GM23338 (cell line): ENCODE data around the gene NFIA. TPM values are rescaled to one million over a fixed set of nuclear protein-coding genes. Genes with fewer than 3 reads are reported as not detected.

ENCODE experiments used
- ATAC-seq: fragments of 200-7000 bp; cut with Tn5 transposase; 3 replicates; pipeline ENCODE4 v1.9.1; 2020
- DNase-seq: peaks from one replicate; pipeline ENCODE4 v3.0.0-alpha.2; 2015; ENCODE audit warnings: low spot score
- H2AFZ ChIP-seq: fragments of 200-600 bp; sonication (generic); 2 replicates; pipeline ENCODE4 v1.8.0; 2016; ENCODE audit warnings: antibody characterized with exemption, mild to moderate bottlenecking, moderate library complexity
- H3F3A ChIP-seq: fragments of 200-600 bp; sonication (generic); replicated peaks from 2 replicates; pipeline ENCODE4 v1.8.0; 2017; ENCODE audit warnings: antibody characterized with exemption, mixed run types, low read depth
- H3K27ac ChIP-seq: fragments of 200-600 bp; sonication (generic); 2 replicates; pipeline ENCODE4 v1.6.1; 2016; ENCODE audit warnings: low read depth
- H3K27me3 ChIP-seq: fragments of 200-600 bp; sonication (generic); 2 replicates; pipeline ENCODE4 v1.8.0; 2016; ENCODE audit warnings: mild to moderate bottlenecking, mixed run types, moderate library complexity; ENCODE audit not compliant: insufficient read depth
- H3K36me3 ChIP-seq: fragments of 200-600 bp; sonication (generic); 2 replicates; pipeline ENCODE4 v1.8.0; 2016; ENCODE audit warnings: mild to moderate bottlenecking; ENCODE audit not compliant: insufficient read depth
- H3K4me1 ChIP-seq: fragments of 200-600 bp; sonication (generic); 2 replicates; pipeline ENCODE4 v1.8.0; 2016; ENCODE audit warnings: mild to moderate bottlenecking, moderate library complexity; ENCODE audit not compliant: insufficient read depth
- H3K4me2 ChIP-seq: fragments of 200-600 bp; sonication (generic); 2 replicates; pipeline ENCODE4 v1.7.1; 2017; ENCODE audit warnings: mixed run types
- H3K4me3 ChIP-seq: fragments of 200-600 bp; sonication (generic); 2 replicates; pipeline ENCODE4 v1.6.1; 2016; ENCODE audit warnings: mixed run types
- H3K79me2 ChIP-seq: fragments of 200-600 bp; sonication (generic); replicated peaks from 2 replicates; pipeline ENCODE4 v1.8.0; 2017; ENCODE audit warnings: mild to moderate bottlenecking; ENCODE audit not compliant: insufficient read depth
- H3K9me2 ChIP-seq: fragments of 200-600 bp; sonication (generic); 2 replicates; pipeline ENCODE4 v1.8.0; 2017; ENCODE audit not compliant: insufficient read depth
- H4K20me1 ChIP-seq: fragments of 200-600 bp; sonication (generic); replicated peaks from 2 replicates; pipeline ENCODE4 v1.8.0; 2017; ENCODE audit warnings: mild to moderate bottlenecking; ENCODE audit not compliant: insufficient read depth
- H3K27ac Mint-ChIP-seq: 2 replicates; pipeline ENCODE4 v1.8.0; 2020; ENCODE audit warnings: inconsistent platforms, mild to moderate bottlenecking, moderate library complexity, mixed read lengths
- H3K27me3 Mint-ChIP-seq: 3 replicates; pipeline ENCODE4 v1.8.0; 2022; ENCODE audit warnings: low read depth, mild to moderate bottlenecking, moderate library complexity, mixed read lengths, inconsistent platforms; ENCODE audit not compliant: insufficient read depth, poor library complexity
- H3K36me3 Mint-ChIP-seq: 3 replicates; pipeline ENCODE4 v1.8.0; 2021; ENCODE audit warnings: low read depth, mild to moderate bottlenecking, inconsistent platforms, moderate library complexity, mixed read lengths
- H3K4me1 Mint-ChIP-seq: 3 replicates; pipeline ENCODE4 v1.8.0; 2020; ENCODE audit warnings: mild to moderate bottlenecking, inconsistent platforms, mixed read lengths
- H3K4me3 Mint-ChIP-seq: 3 replicates; pipeline ENCODE4 v1.8.0; 2021; ENCODE audit warnings: moderate library complexity, mild to moderate bottlenecking, inconsistent platforms, mixed read lengths
- H3K9me3 Mint-ChIP-seq: 3 replicates; pipeline ENCODE4 v1.8.0; 2020; ENCODE audit warnings: moderate library complexity, mild to moderate bottlenecking, inconsistent platforms, mixed read lengths
- CREB1 ChIP-seq: fragments of 250-450 bp; sonication (Bioruptor Pico); IDR thresholded peaks from 2 replicates; pipeline ENCODE4 v1.5.0; 2020; ENCODE audit warnings: low read depth, mild to moderate bottlenecking, moderate library complexity
- CTCF ChIP-seq, 2 experiments: fragments of 200-600 bp in 1 of 2; sonication (generic) in 1 of 2; conservative IDR thresholded peaks; 2 replicates each; pipeline versions ENCODE4 v1.5.1 to v1.6.1; 2016 to 2017; ENCODE audit warnings: antibody characterized with exemption in 2 of 2, low read depth in 2 of 2, mild to moderate bottlenecking in 2 of 2, moderate library complexity in 1 of 2
- EZH2 ChIP-seq: fragments of 200-600 bp; sonication (generic); IDR thresholded peaks from one replicate; pipeline ENCODE4 v1.8.0; 2017; ENCODE audit warnings: antibody characterized with exemption, mild to moderate bottlenecking, low read depth; ENCODE audit not compliant: unreplicated experiment
- EZH2phosphoT487 ChIP-seq: fragments of 200-600 bp; sonication (generic); IDR thresholded peaks from one replicate; pipeline ENCODE4 v1.8.1; 2018; ENCODE audit warnings: antibody characterized with exemption; ENCODE audit not compliant: unreplicated experiment
- JUNB ChIP-seq: IDR thresholded peaks from one replicate; pipeline ENCODE4 v1.6.1; 2016; ENCODE audit warnings: antibody characterized with exemption; ENCODE audit not compliant: unreplicated experiment
- NANOG ChIP-seq: IDR thresholded peaks from 2 replicates; pipeline ENCODE4 v1.6.1; 2016; ENCODE audit warnings: antibody characterized with exemption, borderline replicate concordance
- POLR2AphosphoS5 ChIP-seq: IDR thresholded peaks from 2 replicates; pipeline ENCODE4 v1.6.1; 2016; ENCODE audit warnings: antibody characterized with exemption, low read depth
- STAT1 ChIP-seq: IDR thresholded peaks from one replicate; pipeline ENCODE4 v1.6.1; 2016; ENCODE audit warnings: antibody characterized with exemption; ENCODE audit not compliant: unreplicated experiment
- ZNF114 ChIP-seq: fragments of 250-450 bp; sonication (Bioruptor Pico); IDR thresholded peaks from 2 replicates; pipeline ENCODE4 v1.5.0; 2020; ENCODE audit warnings: mild to moderate bottlenecking, moderate library complexity
- ZNF331 ChIP-seq: fragments of 250-450 bp; sonication (Bioruptor Pico); IDR thresholded peaks from 2 replicates; pipeline ENCODE4 v1.5.0; 2020; ENCODE audit warnings: low read depth, mild to moderate bottlenecking, moderate library complexity
- polyA plus RNA-seq: library from polyadenylated mRNA; unstranded; fragments of >200 nt; fragmentation: Nextera tagmentation; extraction: Ambion mirVana; gene quantifications from 2 replicates; pipeline ENCODE4 v1.2.1, GENCODE V29; 2016
- total RNA-seq: library from RNA; depleted of rRNA; stranded (reverse); fragments of >200 nt; shearing (Covaris generic); gene quantifications from 2 replicates; pipeline ENCODE4 v1.2.3, GENCODE V29; 2014
- TF ChIP-seq, protein P1 (sequence below): IDR thresholded peaks from one replicate; pipeline ENCODE4 v1.6.1; 2018; ENCODE audit warnings: antibody characterized with exemption; ENCODE audit not compliant: unreplicated experiment
- TF ChIP-seq, protein P2 (sequence below): IDR thresholded peaks from 2 replicates; pipeline ENCODE4 v1.6.1; 2016; ENCODE audit warnings: antibody characterized with exemption
- TF ChIP-seq, protein P3 (sequence below): fragments of 250-450 bp; sonication (Bioruptor Pico); IDR thresholded peaks from 2 replicates; pipeline ENCODE4 v1.5.0; 2020; ENCODE audit warnings: mild to moderate bottlenecking, moderate library complexity

NFIA gene
- total and polyA plus RNA-seq, 2 experiments from 2014 or later, result 0.97 to 2.3 TPM

GRCh38 chr1:61119085-61119484, 36.7 kb downstream of the NFIA start:
- H3K27me3 Mint-ChIP-seq, result no peaks in the 10 kb centered on the region
- no peak overlapping the region for H3K4me3 Mint-ChIP-seq
- H3K4me1 Mint-ChIP-seq, result peaks cover 25% of the 10 kb centered on the region
- H3K27ac ChIP-seq, result no peak overlapping the region
- no peak overlapping the region for H3K4me3 ChIP-seq
- H2AFZ ChIP-seq, result no peak overlapping the region
- no peaks in the 10 kb centered on the region for H3K9me2 ChIP-seq
- H3K9me3 Mint-ChIP-seq, result no peaks in the 10 kb centered on the region
- DNase-seq (no peak), ATAC-seq (no peak)
- H3K4me2 ChIP-seq, result no peak overlapping the region
- H4K20me1 ChIP-seq, result no peaks in the 10 kb centered on the region
- TF ChIP-seq NANOG (no peak), POLR2AphosphoS5 (no peak), ZNF331 (CRISPR knock-in tag) (no peak), JUNB (no peak), EZH2phosphoT487 (no peak), EZH2 (no peak), ZNF114 (CRISPR knock-in tag) (no peak), STAT1 (no peak), CTCF (conservative IDR thresholded peaks at IDR 0.05; ENCODE audit: low read depth in 2 of 2) (no peak), CREB1 (CRISPR knock-in tag) (no peak)
- TF ChIP-seq, protein P1, sequence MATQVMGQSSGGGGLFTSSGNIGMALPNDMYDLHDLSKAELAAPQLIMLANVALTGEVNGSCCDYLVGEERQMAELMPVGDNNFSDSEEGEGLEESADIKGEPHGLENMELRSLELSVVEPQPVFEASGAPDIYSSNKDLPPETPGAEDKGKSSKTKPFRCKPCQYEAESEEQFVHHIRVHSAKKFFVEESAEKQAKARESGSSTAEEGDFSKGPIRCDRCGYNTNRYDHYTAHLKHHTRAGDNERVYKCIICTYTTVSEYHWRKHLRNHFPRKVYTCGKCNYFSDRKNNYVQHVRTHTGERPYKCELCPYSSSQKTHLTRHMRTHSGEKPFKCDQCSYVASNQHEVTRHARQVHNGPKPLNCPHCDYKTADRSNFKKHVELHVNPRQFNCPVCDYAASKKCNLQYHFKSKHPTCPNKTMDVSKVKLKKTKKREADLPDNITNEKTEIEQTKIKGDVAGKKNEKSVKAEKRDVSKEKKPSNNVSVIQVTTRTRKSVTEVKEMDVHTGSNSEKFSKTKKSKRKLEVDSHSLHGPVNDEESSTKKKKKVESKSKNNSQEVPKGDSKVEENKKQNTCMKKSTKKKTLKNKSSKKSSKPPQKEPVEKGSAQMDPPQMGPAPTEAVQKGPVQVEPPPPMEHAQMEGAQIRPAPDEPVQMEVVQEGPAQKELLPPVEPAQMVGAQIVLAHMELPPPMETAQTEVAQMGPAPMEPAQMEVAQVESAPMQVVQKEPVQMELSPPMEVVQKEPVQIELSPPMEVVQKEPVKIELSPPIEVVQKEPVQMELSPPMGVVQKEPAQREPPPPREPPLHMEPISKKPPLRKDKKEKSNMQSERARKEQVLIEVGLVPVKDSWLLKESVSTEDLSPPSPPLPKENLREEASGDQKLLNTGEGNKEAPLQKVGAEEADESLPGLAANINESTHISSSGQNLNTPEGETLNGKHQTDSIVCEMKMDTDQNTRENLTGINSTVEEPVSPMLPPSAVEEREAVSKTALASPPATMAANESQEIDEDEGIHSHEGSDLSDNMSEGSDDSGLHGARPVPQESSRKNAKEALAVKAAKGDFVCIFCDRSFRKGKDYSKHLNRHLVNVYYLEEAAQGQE, result no peak
- TF ChIP-seq, protein P2, sequence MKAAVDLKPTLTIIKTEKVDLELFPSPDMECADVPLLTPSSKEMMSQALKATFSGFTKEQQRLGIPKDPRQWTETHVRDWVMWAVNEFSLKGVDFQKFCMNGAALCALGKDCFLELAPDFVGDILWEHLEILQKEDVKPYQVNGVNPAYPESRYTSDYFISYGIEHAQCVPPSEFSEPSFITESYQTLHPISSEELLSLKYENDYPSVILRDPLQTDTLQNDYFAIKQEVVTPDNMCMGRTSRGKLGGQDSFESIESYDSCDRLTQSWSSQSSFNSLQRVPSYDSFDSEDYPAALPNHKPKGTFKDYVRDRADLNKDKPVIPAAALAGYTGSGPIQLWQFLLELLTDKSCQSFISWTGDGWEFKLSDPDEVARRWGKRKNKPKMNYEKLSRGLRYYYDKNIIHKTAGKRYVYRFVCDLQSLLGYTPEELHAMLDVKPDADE, result no peak
- TF ChIP-seq, protein P3, sequence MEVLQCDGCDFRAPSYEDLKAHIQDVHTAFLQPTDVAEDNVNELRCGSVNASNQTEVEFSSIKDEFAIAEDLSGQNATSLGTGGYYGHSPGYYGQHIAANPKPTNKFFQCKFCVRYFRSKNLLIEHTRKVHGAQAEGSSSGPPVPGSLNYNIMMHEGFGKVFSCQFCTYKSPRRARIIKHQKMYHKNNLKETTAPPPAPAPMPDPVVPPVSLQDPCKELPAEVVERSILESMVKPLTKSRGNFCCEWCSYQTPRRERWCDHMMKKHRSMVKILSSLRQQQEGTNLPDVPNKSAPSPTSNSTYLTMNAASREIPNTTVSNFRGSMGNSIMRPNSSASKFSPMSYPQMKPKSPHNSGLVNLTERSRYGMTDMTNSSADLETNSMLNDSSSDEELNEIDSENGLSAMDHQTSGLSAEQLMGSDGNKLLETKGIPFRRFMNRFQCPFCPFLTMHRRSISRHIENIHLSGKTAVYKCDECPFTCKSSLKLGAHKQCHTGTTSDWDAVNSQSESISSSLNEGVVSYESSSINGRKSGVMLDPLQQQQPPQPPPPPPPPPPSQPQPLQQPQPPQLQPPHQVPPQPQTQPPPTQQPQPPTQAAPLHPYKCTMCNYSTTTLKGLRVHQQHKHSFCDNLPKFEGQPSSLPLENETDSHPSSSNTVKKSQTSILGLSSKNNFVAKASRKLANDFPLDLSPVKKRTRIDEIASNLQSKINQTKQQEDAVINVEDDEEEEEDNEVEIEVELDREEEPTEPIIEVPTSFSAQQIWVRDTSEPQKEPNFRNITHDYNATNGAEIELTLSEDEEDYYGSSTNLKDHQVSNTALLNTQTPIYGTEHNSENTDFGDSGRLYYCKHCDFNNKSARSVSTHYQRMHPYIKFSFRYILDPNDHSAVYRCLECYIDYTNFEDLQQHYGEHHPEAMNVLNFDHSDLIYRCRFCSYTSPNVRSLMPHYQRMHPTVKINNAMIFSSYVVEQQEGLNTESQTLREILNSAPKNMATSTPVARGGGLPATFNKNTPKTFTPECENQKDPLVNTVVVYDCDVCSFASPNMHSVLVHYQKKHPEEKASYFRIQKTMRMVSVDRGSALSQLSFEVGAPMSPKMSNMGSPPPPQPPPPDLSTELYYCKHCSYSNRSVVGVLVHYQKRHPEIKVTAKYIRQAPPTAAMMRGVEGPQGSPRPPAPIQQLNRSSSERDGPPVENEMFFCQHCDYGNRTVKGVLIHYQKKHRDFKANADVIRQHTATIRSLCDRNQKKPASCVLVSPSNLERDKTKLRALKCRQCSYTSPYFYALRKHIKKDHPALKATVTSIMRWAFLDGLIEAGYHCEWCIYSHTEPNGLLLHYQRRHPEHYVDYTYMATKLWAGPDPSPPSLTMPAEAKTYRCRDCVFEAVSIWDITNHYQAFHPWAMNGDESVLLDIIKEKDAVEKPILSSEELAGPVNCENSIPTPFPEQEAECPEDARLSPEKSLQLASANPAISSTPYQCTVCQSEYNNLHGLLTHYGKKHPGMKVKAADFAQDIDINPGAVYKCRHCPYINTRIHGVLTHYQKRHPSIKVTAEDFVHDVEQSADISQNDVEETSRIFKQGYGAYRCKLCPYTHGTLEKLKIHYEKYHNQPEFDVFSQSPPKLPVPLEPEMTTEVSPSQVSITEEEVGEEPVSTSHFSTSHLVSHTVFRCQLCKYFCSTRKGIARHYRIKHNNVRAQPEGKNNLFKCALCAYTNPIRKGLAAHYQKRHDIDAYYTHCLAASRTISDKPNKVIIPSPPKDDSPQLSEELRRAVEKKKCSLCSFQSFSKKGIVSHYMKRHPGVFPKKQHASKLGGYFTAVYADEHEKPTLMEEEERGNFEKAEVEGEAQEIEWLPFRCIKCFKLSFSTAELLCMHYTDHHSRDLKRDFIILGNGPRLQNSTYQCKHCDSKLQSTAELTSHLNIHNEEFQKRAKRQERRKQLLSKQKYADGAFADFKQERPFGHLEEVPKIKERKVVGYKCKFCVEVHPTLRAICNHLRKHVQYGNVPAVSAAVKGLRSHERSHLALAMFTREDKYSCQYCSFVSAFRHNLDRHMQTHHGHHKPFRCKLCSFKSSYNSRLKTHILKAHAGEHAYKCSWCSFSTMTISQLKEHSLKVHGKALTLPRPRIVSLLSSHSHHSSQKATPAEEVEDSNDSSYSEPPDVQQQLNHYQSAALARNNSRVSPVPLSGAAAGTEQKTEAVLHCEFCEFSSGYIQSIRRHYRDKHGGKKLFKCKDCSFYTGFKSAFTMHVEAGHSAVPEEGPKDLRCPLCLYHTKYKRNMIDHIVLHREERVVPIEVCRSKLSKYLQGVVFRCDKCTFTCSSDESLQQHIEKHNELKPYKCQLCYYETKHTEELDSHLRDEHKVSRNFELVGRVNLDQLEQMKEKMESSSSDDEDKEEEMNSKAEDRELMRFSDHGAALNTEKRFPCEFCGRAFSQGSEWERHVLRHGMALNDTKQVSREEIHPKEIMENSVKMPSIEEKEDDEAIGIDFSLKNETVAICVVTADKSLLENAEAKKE, result no peak
- peaks cover under 1% of the 10 kb centered on the region; the same call in 1 of the 2 replicates for H3K4me1 ChIP-seq
- H3K27me3 ChIP-seq, result no peaks in the 10 kb centered on the region
- no peaks in the 10 kb centered on the region for H3F3A ChIP-seq
- H3K36me3 Mint-ChIP-seq, result no peaks in the 10 kb centered on the region
- no peaks in the 10 kb centered on the region for H3K79me2 ChIP-seq
- no peak overlapping the region for H3K27ac Mint-ChIP-seq
- H3K36me3 ChIP-seq, result no peaks in the 10 kb centered on the region
